HT1080 (cell line): ENCODE data around the gene RABGAP1L. TPM values are rescaled to one million over a fixed set of nuclear protein-coding genes. Genes with fewer than 3 reads are reported as not detected.

Experiments used
- DNase-seq: peaks from one replicate; pipeline ENCODE4 v3.0.0-alpha.2; 2015; ENCODE audit warnings: low read depth
- total RNA-seq: library from RNA; depleted of rRNA; stranded (reverse); fragments of >200 nt; shearing (Covaris generic); gene quantifications from 2 replicates; pipeline ENCODE4 v1.2.3, GENCODE V29; 2014

Gene RABGAP1L
- total RNA-seq, 1 experiment from 2014 or later, result 9.1 TPM

DNA sequence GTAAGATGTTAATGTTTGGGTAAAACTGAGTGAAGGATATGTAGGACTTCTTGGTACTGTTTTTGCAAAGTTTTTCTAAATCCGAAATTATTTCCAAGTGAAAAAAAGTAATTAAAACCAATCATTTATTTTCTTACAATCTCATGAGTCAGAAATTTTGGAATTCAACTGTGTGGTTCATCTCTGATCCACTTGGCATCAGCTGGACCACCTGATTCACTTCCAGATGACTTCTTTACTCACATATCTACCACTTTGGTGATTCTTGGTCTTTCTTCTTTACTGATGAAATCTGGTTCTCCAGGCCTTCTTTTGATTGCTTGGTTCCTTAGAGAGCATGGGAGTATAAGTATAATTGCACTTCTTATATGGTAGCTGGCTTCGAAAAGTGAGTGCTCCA is 585.6 kb downstream of the RABGAP1L start:
- no peak for DNase-seq

DNA sequence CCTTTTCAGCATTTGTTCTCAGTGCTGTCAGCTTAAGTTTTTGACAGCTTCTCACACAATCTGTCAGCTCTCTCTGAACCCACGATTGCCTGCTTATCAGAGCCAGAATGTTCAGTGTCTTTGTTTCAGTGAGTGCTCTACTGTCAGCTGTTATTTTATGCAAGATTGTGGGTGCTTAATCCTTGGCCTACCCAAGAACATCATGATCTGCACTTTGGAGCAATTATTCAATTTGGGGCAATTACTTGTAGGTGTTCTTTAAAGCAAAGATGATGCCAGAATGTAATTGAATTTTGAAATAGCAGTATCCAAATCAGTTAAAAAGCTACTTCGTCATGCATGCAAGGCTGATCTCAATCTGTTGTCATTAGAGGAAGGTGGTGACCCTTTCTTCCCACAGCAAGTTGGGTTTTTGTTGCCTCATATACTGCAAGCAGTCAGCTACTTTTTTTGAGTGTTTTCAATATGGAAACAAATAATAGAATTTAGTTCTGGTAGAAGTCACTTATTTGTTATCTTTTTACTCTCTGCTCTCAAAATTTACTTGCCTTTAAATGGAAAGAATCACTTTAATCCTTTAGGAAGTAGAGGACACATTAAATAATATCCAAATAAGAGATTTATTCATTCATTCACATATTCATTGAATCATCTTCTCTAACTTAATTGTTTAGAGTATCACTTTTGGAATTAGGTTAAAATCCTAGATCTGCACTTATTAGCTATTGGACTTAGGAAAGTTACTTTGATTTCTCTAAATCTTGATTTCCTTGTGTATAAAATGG is 586.9 kb downstream of the RABGAP1L start:
- no peak for DNase-seq

DNA sequence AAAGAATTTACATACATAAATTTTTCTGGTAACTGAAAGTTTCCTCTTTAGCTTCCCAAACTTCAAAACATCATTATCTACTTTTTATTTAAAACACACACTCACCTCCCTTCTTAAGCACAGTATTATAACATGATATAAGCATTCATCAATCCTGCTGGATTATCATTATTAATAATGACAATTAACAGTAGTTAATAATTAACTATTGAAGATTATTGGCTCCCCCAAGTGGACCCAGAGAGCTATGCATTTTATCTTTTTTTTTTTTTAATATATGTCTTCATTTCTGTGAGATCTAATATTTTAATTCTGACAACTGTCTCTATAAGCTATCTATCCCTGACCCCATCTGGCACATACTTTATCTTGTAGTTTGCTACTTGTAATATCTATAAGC is 588.3 kb downstream of the RABGAP1L start:
- no peak for DNase-seq

DNA sequence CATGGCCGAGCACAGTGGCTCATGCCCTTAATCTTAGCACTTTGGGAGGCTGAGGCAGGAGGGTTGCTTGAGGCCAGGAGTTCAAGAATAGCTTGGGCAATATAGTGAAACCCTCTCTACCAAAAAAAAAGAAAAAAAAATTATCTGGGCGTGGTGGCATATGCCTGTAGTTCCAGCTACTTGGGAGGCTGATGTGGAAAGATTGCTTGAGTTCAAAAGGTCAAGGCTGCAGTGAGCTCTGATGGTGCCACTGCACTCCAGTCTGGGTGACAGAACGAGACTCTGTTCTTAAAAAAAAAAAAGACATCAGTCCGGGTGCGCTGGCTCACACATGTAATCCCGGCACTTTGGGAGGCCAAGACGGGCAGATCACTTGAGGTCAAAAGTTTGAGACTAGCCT is 589.3 kb downstream of the RABGAP1L start:
- DNase-seq, result no peak

DNA sequence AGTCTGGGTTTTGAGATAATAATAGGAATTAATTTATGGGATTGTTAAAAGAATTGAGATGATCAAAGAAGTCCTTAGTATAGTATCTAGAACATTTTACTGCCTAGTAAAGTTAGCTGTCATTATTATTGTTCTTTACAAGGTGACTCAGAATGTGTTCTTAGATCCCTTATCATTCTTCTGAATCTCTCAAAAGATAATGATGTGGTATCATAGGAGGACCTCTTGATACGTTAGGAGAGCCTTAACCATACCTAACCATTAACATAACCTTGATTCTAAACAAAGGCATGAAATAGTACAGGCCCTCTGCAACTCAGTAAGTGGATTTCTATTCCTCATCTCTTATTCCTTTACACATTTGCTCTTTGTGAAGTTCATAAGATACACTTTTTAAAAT is 593.8 kb downstream of the RABGAP1L start:
- DNase-seq, result no peak

DNA sequence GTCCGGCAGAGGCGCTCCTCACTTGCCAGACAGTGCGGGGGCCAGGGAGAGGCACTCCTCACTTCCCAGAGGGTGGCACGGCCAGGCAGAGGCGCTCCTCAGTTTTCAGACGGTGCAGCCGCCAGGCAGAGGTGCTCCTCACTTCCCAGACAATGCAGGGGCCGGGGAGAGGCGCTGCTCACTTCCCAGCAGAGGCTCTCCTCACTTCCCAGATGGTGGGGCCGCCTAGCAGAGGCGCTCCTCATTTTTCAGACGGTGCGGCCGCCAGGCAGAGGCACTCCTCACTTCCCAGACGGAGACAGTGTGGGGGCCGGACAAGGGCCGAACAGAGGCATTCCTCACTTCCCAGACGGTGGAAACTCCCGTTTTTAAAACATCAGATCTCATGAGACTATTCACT is 602.0 kb downstream of the RABGAP1L start:
- no peak for DNase-seq

DNA sequence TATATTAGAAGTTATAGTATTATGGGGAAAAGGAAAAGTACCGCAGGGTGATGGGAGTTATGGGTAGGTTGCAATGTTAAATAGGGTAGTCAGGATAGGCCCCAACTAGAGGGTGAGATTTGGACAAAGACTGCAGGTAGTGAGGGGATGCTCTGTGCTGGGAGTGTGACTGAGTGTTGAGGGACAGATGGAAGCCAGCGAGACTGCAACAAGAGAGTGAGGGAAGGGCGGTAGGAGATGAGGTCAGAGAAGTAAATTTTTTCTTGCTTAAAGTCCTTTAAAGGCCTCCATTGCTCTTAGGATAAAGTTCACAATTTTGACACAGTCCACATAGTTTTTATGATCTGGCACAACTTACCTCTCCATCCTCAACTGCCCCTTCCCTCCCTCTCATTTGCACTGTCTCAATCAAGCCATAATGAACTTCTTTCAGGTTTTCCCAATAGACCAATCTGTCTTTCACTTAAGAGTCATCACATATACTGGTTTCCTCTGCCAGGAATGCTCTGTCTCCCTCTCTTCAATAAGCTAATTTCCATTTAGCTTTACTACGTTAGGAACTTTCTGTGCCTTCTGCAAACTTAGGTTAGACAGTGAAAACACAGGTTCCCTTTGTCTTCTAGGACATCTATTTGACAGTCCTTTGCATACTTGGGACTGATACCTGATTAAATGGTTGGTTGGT is 602.7 kb downstream of the RABGAP1L start:
- no peak for DNase-seq

DNA sequence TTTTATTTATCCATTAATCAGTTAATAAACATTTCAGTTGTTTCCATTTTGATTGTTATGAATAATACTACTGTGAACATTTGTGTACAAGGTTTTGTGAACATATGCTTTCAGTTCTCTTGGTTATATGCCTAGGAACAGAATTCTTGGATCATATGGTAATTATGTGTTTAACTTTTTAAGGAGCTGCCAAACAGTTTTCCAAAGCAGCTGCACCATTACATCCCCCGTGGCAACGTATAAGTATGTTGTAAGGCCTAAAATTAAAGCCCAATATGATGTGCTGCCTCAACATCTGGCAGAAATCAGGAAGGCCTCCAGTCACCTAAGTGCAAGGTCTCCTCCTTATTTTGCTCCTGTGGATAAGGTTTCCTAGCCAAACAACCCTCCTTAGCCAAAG is 604.9 kb downstream of the RABGAP1L start:
- no peak for DNase-seq

DNA sequence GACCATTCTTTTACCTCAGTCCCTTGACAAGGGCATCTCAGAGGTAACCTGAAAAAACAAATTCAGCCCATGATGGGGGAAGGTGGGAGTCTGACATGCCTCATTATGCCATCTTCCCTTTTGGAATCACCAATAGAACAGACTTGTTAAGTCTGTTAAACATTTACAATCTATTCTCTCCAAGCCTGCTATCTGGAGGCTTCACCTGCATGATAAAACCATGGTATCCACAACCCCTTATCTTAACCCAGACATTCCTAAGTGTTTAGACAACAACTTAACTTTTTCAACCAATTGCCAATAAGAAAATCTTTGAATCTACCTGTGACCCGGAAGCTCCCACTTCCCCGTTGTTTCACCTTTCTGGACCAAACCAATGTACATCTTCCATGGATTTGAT is 607.4 kb downstream of the RABGAP1L start:
- DNase-seq, result no peak

DNA sequence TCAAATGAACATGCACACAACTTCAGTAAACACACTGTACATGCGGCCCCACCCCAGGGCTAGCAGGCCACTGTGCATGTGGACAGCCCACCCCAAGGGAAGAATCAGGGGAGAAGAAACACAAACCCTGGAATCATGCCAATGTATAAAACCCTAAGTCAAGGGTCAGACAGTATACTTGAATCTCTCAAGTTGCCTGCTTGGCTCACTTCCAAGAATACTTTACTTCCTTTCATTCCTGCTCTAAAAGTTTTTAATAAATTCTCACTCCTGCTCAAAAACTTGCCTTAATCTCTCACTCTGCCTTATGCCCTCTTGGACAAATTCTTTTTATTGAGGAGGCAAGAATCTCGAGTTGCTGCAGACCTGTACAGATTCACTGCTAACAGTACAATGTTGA is 609.2 kb downstream of the RABGAP1L start:
- DNase-seq, result no peak

DNA sequence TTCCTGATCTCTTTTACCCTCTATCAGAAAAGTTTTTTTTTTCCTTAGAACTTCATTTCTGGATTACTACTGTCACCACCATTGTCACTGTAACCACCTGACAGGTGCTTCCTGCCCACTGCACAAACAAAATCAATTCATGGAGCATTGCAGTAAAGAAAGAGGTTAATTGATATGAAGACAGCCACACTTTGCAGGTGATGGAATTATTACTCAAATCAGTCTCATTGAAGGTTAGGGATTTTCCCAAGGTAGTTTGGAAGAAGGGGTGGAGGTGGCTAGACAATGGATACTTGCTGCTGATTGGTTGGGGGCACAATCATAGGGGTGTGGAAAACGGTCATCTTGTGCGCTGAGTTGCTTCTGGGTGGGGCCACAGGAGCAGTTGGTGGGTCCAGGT is 609.6 kb downstream of the RABGAP1L start:
- no peak for DNase-seq

DNA sequence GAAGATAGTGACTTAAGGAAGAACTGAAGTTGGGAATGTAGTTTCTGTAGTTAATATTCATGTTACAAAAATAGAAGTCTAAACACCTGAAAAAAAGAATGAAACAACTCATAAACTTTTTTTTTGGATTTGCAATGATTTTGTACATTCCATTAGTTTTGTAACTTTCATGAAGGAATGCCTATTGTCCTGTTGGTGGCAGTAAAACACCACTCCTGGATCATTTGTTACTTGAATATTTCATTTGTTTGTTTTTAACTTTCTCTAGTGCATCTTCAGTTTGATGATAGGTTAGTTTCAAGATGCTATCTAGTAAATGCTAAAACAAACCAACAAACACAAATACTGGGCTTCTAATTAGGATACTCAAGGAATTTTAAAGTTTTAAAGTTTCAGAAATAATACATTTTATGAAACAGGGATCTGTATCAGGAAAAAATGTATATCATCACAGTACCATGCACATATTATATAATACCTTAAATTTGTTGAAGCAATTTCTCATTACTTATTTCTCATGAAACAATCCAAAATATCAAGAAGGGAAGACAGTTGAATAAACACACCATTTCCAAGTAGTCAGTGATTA is 610.7 kb downstream of the RABGAP1L start:
- DNase-seq, result peak; percentile 3

DNA sequence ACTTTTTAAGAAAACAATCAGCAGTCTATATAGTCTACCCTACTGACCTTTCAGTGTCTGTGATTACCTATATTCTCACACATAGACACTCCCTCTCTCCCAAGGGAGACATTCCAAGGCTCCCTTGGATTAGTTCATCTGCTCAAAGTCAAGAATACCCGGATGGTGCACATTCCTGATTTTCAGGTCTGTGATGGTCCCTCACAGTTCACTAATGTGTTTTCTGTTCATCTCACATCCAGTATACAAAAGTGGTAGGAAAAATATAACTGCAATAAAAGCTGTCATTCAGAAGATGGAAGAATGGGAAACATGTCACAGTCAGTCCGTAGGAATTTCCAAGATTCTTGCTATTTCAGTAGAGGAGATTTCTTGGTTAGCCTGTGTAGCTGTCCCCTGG is 616.3 kb downstream of the RABGAP1L start:
- DNase-seq, result no peak

DNA sequence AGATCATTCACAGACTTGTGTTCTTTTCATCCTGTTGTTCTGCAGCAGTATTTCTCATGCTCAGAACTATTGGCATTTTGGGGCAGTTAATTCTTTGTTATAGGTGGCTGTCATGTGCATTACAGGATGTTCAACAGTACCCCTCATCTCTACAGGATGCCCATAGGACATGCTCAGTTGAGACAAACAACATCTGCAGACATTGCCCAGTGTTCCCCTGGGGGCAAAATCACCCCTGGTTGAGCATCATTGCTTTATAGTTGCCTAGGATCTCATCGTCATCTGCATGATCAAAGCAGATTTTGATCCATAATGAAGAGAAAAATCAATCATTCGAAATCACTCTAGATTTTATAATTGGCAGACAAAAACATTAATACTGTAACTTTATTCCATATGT is 617.9 kb downstream of the RABGAP1L start:
- no peak for DNase-seq

DNA sequence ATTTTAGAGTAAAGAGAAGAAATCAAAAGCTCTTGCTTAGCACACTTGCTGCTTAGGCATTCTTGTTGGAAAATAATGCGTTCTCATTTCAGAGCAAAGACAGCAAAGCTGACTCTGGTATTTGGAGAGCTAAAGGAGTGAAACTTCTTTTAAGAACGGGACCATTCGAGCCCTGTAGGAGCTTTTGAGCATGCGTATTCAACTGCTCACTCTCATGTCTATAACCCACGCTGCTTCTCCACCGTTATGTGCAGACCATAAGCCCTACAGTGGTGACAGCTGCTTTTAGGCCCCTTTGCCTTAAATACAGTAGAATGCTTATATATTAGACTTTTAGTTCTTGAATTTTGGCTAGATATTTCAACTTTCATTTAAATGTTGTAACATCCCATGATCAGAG is 626.2 kb downstream of the RABGAP1L start:
- no peak for DNase-seq

DNA sequence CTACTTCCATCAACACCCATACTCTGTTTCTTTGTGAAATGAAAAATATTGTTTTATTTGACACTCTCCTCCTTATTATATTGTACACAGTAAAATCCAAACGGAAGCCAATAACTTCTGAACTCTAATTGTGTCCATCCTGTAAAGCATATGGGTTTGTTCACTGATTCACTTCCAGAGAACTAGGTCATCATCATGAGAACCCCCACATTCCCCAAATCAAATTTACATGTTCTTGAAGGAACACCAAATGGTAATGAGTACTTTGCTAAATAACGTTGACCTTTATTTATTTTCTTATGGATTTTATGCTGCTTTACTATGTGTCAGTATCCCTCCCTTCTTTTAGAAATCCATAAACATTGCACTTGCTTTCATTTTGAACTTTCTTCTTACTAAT is 627.0 kb downstream of the RABGAP1L start:
- no peak for DNase-seq

DNA sequence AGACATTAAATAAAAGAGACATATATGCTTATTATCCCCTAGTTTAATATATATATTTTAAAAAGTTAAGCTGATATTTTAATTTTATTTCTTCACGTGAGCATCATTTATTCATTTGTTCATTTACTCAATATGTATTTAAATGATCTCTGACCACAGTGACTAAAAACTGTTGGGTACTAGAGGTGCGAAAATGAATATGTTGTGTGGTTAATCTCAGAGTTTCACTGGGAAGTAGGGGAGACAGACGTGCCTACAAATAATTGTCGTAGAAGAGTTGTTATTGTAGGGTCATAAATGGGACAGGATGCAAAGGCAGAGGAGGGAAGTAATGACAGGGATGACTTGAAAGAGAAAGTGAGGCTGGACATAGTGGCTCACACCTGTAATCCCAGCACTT is 627.4 kb downstream of the RABGAP1L start:
- no peak for DNase-seq

DNA sequence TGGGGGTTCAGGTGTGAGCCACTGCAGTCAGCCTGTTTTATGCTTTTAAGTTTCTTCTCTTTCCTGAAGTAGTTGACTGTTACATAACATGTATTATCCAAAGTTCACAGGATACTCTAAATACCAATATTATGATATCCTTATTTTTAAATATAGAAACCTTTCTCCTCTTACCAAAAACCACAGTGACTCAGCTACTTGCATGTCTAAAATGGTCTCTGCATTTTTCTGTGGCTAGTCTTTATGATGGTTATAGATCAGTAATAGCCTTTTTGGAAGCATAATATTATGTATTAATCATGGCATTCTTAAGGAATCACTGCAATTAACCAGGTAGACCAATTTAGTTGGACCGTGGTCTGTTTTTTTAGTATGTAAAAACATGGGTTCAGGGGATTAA is 629.7 kb downstream of the RABGAP1L start:
- DNase-seq, result peak; percentile 74

DNA sequence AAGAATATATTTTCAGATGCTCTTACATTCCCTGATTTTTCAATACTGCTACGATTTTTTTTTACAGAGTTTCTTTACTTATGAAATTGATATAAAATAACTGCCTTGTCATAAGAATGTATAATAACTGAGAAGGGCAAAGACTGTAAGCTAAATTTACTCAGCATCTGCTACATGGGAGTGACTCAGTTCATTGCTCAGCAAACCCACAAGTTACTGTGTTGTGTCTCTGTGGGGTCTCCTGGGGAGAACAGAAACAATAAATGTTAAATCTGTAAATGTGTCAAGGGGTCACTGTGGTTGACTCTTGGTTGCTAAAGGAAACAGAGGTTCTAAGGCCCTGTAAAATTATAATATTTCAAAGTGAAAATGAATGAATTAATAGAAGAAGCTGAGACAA is 630.1 kb downstream of the RABGAP1L start:
- DNase-seq, result peak; percentile 81

DNA sequence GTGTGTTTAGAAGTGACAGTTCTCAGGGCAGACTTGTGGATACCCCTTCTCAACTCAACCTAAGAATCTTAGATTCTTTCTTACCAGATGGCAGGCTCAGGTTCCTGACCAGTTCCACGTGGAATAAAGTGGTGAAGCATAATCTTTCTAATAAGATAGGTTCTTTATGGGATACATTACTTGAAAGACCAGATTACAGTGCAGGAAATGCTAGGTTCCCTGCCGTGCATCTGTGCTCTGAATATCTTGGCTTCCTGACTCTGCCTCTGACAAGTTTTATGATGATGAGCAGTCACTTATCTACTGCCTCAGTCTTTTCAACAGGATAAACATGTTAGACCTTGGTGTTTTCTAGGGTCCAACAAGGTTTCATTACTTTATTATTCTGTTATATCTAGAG is 632.5 kb downstream of the RABGAP1L start:
- DNase-seq, result no peak

DNA sequence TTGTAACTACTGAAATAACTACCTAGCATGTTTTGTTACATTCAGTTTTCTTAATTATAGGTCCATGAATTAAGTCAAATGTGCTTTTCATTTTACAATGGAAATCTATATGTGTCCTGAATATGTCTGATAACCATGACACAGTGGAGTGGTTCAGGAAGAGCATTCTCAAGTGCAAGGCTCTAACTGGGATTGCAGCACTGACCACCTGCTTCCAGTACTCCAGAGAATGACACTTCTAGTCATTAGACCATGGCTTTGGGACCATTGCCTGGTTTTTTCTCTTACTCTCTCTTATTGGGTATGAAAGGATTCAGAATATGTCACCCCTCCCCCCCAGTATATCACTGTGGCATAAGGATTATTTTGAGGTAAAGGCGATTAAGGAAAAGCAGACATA is 635.5 kb downstream of the RABGAP1L start:
- DNase-seq, result no peak

DNA sequence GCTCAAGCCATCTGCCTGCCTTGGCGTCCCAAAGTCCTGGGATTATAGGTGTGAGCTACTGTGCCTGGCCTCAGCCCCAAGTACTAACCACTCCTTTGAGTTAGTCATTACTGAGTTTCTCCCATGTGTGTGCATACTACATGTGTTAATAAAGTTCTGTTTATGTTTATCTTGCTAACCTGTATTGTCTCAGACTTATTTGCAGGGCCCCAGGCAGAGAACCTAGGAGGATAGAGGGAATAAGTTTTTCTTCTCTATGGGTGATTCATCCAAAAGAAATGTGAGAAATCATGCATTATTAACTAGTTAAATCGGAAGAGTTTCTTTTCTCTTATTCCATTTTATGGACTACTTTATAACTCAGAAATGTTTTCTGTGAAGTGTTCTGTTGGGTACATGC is 636.5 kb downstream of the RABGAP1L start:
- DNase-seq, result no peak

DNA sequence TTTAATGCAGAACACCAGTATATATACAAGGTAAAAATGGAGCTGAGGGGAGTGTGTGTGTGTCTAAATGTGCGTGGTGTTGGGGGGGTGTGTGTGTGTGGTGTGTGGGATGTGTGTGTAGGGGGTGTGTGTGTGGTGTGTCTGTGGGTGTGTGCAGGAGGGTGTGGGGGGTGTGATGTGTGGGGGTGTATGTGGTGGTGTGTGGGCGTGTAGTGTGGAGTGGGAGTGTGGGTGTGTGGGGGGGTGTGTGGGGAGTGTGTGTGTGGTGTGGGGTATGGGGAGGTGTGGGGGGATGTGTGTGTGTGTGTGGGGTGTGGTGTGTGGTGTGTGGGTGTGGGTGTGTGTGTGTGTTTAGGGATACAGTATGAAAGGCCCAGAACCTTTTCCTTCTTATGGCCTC is 638.1 kb downstream of the RABGAP1L start:
- no peak for DNase-seq
